RCC 7860 (cell line): Measurements from ENCODE around the gene SVIL.

Experiments
- DNase-seq: peaks from one replicate; pipeline ENCODE4 v3.0.0-alpha.2; 2015; ENCODE audit warnings: low spot score
- FAIRE-seq: peaks from 2 replicates; lab custom pipeline; 2012; peaks lifted over from hg19 to GRCh38; lab: Jason Lieb, UNC

SVIL gene

GRCh38 chr10:29634764-29635625, at the start of gene SVIL:
TSS of gene SVIL (minus strand) at chr10:29634971. CDS start at chr10:29555058, 79,913 bp downstream.
- FAIRE-seq: peak; percentile 36
- DNase-seq: peak; percentile 67

- no peak for DNase-seq
- FAIRE-seq: no peak
Measured at GRCh38 chr10:29681676-29682448, 47.1 kb upstream of the SVIL start.

- FAIRE-seq (no peak), DNase-seq (no peak)
Measured at GRCh38 chr10:29680091-29680490, 45.3 kb upstream of the SVIL start.

GRCh38 chr10:29676732-29677131, 42.0 kb upstream of the SVIL start:
- FAIRE-seq: no peak

GRCh38 chr10:29675984-29676383, 41.2 kb upstream of the SVIL start:
- FAIRE-seq: no peak
- DNase-seq: no peak

More at GRCh38 chr10:29676732-29677131, 42.0 kb upstream of the SVIL start:
- DNase-seq: no peak

- no peak for FAIRE-seq
- DNase-seq: no peak
Measured at GRCh38 chr10:29671968-29672367, 37.2 kb upstream of the SVIL start.

GRCh38 chr10:29671228-29671780, 36.5 kb upstream of the SVIL start:
- FAIRE-seq: no peak

GRCh38 chr10:29670761-29671160, 36.0 kb upstream of the SVIL start:
- DNase-seq: no peak

More at GRCh38 chr10:29671228-29671780, 36.5 kb upstream of the SVIL start:
- no peak for DNase-seq

GRCh38 chr10:29669149-29669548, 34.4 kb upstream of the SVIL start:
- no peak for DNase-seq
- no peak for FAIRE-seq

More at GRCh38 chr10:29670761-29671160, 36.0 kb upstream of the SVIL start:
- FAIRE-seq: no peak

GRCh38 chr10:29668628-29669027, 33.9 kb upstream of the SVIL start:
- peak; percentile 58 for DNase-seq
- FAIRE-seq: no peak

GRCh38 chr10:29667191-29667590, 32.4 kb upstream of the SVIL start:
- no peak for FAIRE-seq
- no peak for DNase-seq

- FAIRE-seq: no peak
Measured at GRCh38 chr10:29666201-29666600, 31.4 kb upstream of the SVIL start.

GRCh38 chr10:29663718-29664117, 28.9 kb upstream of the SVIL start:
- no peak for DNase-seq
- FAIRE-seq: no peak

More at GRCh38 chr10:29666201-29666600, 31.4 kb upstream of the SVIL start:
- no peak for DNase-seq

- peak; percentile 100 for FAIRE-seq
Measured at GRCh38 chr10:29658984-29659965, 24.5 kb upstream of the SVIL start.

GRCh38 chr10:29657719-29658274, 23.0 kb upstream of the SVIL start:
- DNase-seq: no peak
- FAIRE-seq: no peak

More at GRCh38 chr10:29658984-29659965, 24.5 kb upstream of the SVIL start:
- peak; percentile 100 for DNase-seq

- FAIRE-seq: no peak
- DNase-seq: no peak
Measured at GRCh38 chr10:29656451-29656992, 21.8 kb upstream of the SVIL start.

GRCh38 chr10:29652192-29652591, 17.4 kb upstream of the SVIL start:
- no peak for DNase-seq
- no peak for FAIRE-seq

GRCh38 chr10:29651767-29652166, 17.0 kb upstream of the SVIL start:
- no peak for FAIRE-seq
- no peak for DNase-seq

GRCh38 chr10:29650552-29650944, 15.8 kb upstream of the SVIL start:
- DNase-seq (no peak), FAIRE-seq (no peak)
